G401 (cell line): ENCODE data around the gene CRYBA1. TPM values are rescaled to one million over a fixed set of nuclear protein-coding genes. Genes with fewer than 3 reads are reported as not detected.
"Not testable (repeated sequence)": the region's sequence is repeated elsewhere in the genome, so short reads cannot be mapped to it uniquely, and the experiment has no call there.

Source experiments
- DNase-seq: peaks from one replicate; pipeline ENCODE4 v3.0.0-alpha.2; 2015; ENCODE audit warnings: low spot score
- in situ Hi-C: cut with HindIII; loops from 2 replicates; pipeline ENCODE4 v1.10.0; 2016; ENCODE audit warnings: low sequenced_read_pairs, mixed read lengths
- total RNA-seq: library from RNA; depleted of rRNA; stranded (reverse); fragments of >200 nt; shearing (Covaris generic); gene quantifications from 2 replicates; pipeline ENCODE4 v1.2.3, GENCODE V29; 2014

The CRYBA1 gene
- total RNA-seq, 1 experiment from 2014 or later: not detected

GRCh38 chr17:29234972-29235371 is 11.7 kb upstream of the CRYBA1 start:
- DNase-seq, in situ Hi-C loops: not testable (repeated sequence)

- in situ Hi-C loops: no loop called here
Observed at GRCh38 chr17:29235904-29236303, 10.8 kb upstream of the CRYBA1 start.

GRCh38 chr17:29237476-29238132 is 9.1 kb upstream of the CRYBA1 start:
- no peak for DNase-seq

More at GRCh38 chr17:29235904-29236303, 10.8 kb upstream of the CRYBA1 start:
- DNase-seq: no peak

GRCh38 chr17:29238133-29238850 is 8.4 kb upstream of the CRYBA1 start:
- in situ Hi-C loops: no loop called here

More at GRCh38 chr17:29237476-29238132, 9.1 kb upstream of the CRYBA1 start:
- in situ Hi-C loops: no loop called here

GRCh38 chr17:29240477-29240876 is 6.2 kb upstream of the CRYBA1 start:
- no peak for DNase-seq
- in situ Hi-C loops: no loop called here

More at GRCh38 chr17:29238133-29238850, 8.4 kb upstream of the CRYBA1 start:
- no peak for DNase-seq

- in situ Hi-C loops: no loop called here
- no peak for DNase-seq
Observed at GRCh38 chr17:29240968-29241963, 5.4 kb upstream of the CRYBA1 start.

GRCh38 chr17:29242051-29242450 is 4.6 kb upstream of the CRYBA1 start:
- DNase-seq: no peak
- in situ Hi-C loops: no loop called here

- DNase-seq: no peak
- in situ Hi-C loops: no loop called here
Observed at GRCh38 chr17:29242790-29243189, 3.9 kb upstream of the CRYBA1 start.

GRCh38 chr17:29243792-29244191 is 2.9 kb upstream of the CRYBA1 start:
- DNase-seq: no peak
- in situ Hi-C loops: no loop called here

- DNase-seq: no peak
- in situ Hi-C loops: no loop called here
Observed at GRCh38 chr17:29245401-29245800, 1.3 kb upstream of the CRYBA1 start.

GRCh38 chr17:29247219-29247618 is 560 bp downstream of the CRYBA1 start:
- no peak for DNase-seq

GRCh38 chr17:29248845-29249244 is 2.2 kb downstream of the CRYBA1 start:
- in situ Hi-C loops: no loop called here
- no peak for DNase-seq

More at GRCh38 chr17:29247219-29247618, 560 bp downstream of the CRYBA1 start:
- in situ Hi-C loops: no loop called here

- in situ Hi-C loops: loop anchor here (25.0 kb wide), 1 partner anchor 88 kb away; no protein-coding TSS in a partner anchor
- DNase-seq: no peak
Observed at GRCh38 chr17:29250666-29251065, 4.0 kb downstream of the CRYBA1 start.

GRCh38 chr17:29251184-29251583 is 4.5 kb downstream of the CRYBA1 start:
- in situ Hi-C loops: loop anchor here (25.0 kb wide), 1 partner anchor 89 kb away; no protein-coding TSS in a partner anchor

GRCh38 chr17:29252101-29252791 is 5.6 kb downstream of the CRYBA1 start:
- in situ Hi-C loops: loop anchor here (25.0 kb wide), 1 partner anchor 90 kb away; no protein-coding TSS in a partner anchor
- DNase-seq: peak; percentile 39

More at GRCh38 chr17:29251184-29251583, 4.5 kb downstream of the CRYBA1 start:
- DNase-seq: no peak

- in situ Hi-C loops: loop anchor here (25.0 kb wide), 1 partner anchor 91 kb away; no protein-coding TSS in a partner anchor
Observed at GRCh38 chr17:29253037-29253436, 6.4 kb downstream of the CRYBA1 start.

GRCh38 chr17:29255926-29256522 is 9.4 kb downstream of the CRYBA1 start:
- in situ Hi-C loops: loop anchor here (25.0 kb wide), 1 partner anchor 94 kb away; no protein-coding TSS in a partner anchor
- no peak for DNase-seq

More at GRCh38 chr17:29253037-29253436, 6.4 kb downstream of the CRYBA1 start:
- no peak for DNase-seq
